IgD-negative memory B cell (primary cell): ENCODE measurements around the gene CCDC148. TPM values are rescaled to one million over a fixed set of nuclear protein-coding genes. Genes with fewer than 3 reads are reported as not detected.

Source experiments
- H3K27ac Mint-ChIP-seq, 3 donors: one replicate each; pipeline ENCODE4 v1.8.0; 2020 to 2022; ENCODE audit warnings: mild to moderate bottlenecking in 3 of 3, mixed read lengths in 3 of 3, moderate library complexity in 1 of 3
- H3K27me3 Mint-ChIP-seq: one replicate; pipeline ENCODE4 v1.8.0; 2021; ENCODE audit warnings: mixed read lengths
- H3K36me3 Mint-ChIP-seq: one replicate; pipeline ENCODE4 v1.8.0; 2020; ENCODE audit warnings: mild to moderate bottlenecking, mixed read lengths
- H3K4me1 Mint-ChIP-seq, 3 donors: one replicate each; pipeline ENCODE4 v1.8.0; 2020 to 2022; ENCODE audit warnings: mixed read lengths in 3 of 3, mild to moderate bottlenecking in 1 of 3
- H3K4me3 Mint-ChIP-seq, 4 donors: one replicate each; pipeline ENCODE4 v1.8.0; 2020 to 2022; ENCODE audit warnings: mild to moderate bottlenecking in 4 of 4, mixed read lengths in 4 of 4, moderate library complexity in 3 of 4
- H3K9me3 Mint-ChIP-seq, 3 donors: one replicate each; pipeline ENCODE4 v1.8.0; 2020 to 2021; ENCODE audit warnings: mixed read lengths in 3 of 3, mild to moderate bottlenecking in 1 of 3
- polyA plus RNA-seq: library from polyadenylated mRNA; unstranded; fragments of 300-500 nt; fragmentation: Illumina TruSeq; gene quantifications from one replicate; pipeline ENCODE4 v1.2.3, GENCODE V29; 2021

CCDC148 gene
- polyA plus RNA-seq, 1 donor from 2014 or later, result not detected

GRCh38 chr2:158153270-158154015, 303.1 kb downstream of the CCDC148 start:
- peaks cover 0 to 4% (median 0%) of the 10 kb centered on the region in 3 donors for H3K9me3 Mint-ChIP-seq
- no peaks in the 10 kb centered on the region for H3K36me3 Mint-ChIP-seq
- no peaks in the 10 kb centered on the region for H3K4me1 Mint-ChIP-seq
- H3K27ac Mint-ChIP-seq, result no peak overlapping the region
- no peak overlapping the region for H3K4me3 Mint-ChIP-seq
- no peaks in the 10 kb centered on the region for H3K27me3 Mint-ChIP-seq

GRCh38 chr2:158144914-158145625, 311.5 kb downstream of the CCDC148 start:
- Mint-ChIP-seq H3K4me3 (no peak overlapping the region), H3K36me3 (peaks cover 7% of the 10 kb centered on the region), H3K9me3 (peaks cover 2 to 5% (median 4%) of the 10 kb centered on the region in 3 donors), H3K4me1 (peaks cover 0 to 3% (median 2%) of the 10 kb centered on the region in 3 donors), H3K27ac (no peak overlapping the region), H3K27me3 (peaks cover 6% of the 10 kb centered on the region)

- peaks cover 2 to 5% (median 4%) of the 10 kb centered on the region in 3 donors for H3K9me3 Mint-ChIP-seq
- peaks cover 7% of the 10 kb centered on the region for H3K36me3 Mint-ChIP-seq
- H3K27me3 Mint-ChIP-seq, result peaks cover 6% of the 10 kb centered on the region
- H3K27ac Mint-ChIP-seq, result no peak overlapping the region
- peaks cover 0 to 3% (median 2%) of the 10 kb centered on the region in 3 donors for H3K4me1 Mint-ChIP-seq
- peak overlapping the region in 1 of 4 donors; percentile 6 for H3K4me3 Mint-ChIP-seq
These were observed 312.7 kb downstream of the CCDC148 start for GRCh38 chr2:158143703-158144360.

- H3K36me3 Mint-ChIP-seq, result peaks cover 7% of the 10 kb centered on the region
- no peak overlapping the region for H3K4me3 Mint-ChIP-seq
- H3K4me1 Mint-ChIP-seq, result peaks cover 0 to 3% (median 2%) of the 10 kb centered on the region in 3 donors
- peaks cover 2 to 5% (median 4%) of the 10 kb centered on the region in 3 donors for H3K9me3 Mint-ChIP-seq
- H3K27ac Mint-ChIP-seq, result no peak overlapping the region
- peaks cover 6% of the 10 kb centered on the region for H3K27me3 Mint-ChIP-seq
These were observed 313.8 kb downstream of the CCDC148 start for GRCh38 chr2:158142568-158143332.

- H3K36me3 Mint-ChIP-seq, result peaks cover 7% of the 10 kb centered on the region
- peaks cover 6% of the 10 kb centered on the region for H3K27me3 Mint-ChIP-seq
- H3K4me3 Mint-ChIP-seq, result no peak overlapping the region
- peaks cover 2 to 5% (median 2%) of the 10 kb centered on the region in 3 donors for H3K9me3 Mint-ChIP-seq
- no peak overlapping the region for H3K27ac Mint-ChIP-seq
- H3K4me1 Mint-ChIP-seq, result peaks cover 0 to 3% (median 2%) of the 10 kb centered on the region in 3 donors
These were observed 314.4 kb downstream of the CCDC148 start for GRCh38 chr2:158142165-158142564.

DNA sequence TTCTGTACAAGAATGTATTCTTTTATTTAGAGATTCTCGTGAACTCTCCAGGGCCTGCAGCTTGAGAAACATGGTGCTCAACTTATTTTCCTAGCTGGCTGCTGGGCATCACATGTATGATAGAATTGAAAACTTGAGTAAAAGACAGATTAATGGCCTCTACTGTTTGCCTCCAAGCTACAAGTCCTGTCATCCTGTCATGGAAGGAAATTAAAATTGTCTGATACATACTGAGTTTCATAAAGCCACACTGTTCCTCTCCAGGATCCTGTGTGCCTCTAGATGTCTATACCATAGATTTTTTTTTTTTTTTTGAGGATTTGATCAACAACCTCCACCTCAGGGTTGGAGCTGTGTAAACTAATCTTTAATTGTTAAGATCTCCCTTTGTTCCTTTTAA, 316.4 kb downstream of the CCDC148 start:
- peaks cover 0 to 3% (median 2%) of the 10 kb centered on the region in 3 donors for H3K4me1 Mint-ChIP-seq
- H3K27me3 Mint-ChIP-seq, result peaks cover 2% of the 10 kb centered on the region
- peaks cover under 1% of the 10 kb centered on the region for H3K36me3 Mint-ChIP-seq
- no peaks in the 10 kb centered on the region for H3K9me3 Mint-ChIP-seq
- H3K27ac Mint-ChIP-seq, result no peak overlapping the region
- H3K4me3 Mint-ChIP-seq, result no peak overlapping the region

- H3K4me1 Mint-ChIP-seq, result peaks cover 0 to 3% (median 2%) of the 10 kb centered on the region in 3 donors
- H3K27me3 Mint-ChIP-seq, result no peaks in the 10 kb centered on the region
- no peak overlapping the region for H3K27ac Mint-ChIP-seq
- no peaks in the 10 kb centered on the region for H3K9me3 Mint-ChIP-seq
- H3K4me3 Mint-ChIP-seq, result no peak overlapping the region
- H3K36me3 Mint-ChIP-seq, result no peaks in the 10 kb centered on the region
These were observed 318.3 kb downstream of the CCDC148 start for GRCh38 chr2:158138255-158138654.

DNA sequence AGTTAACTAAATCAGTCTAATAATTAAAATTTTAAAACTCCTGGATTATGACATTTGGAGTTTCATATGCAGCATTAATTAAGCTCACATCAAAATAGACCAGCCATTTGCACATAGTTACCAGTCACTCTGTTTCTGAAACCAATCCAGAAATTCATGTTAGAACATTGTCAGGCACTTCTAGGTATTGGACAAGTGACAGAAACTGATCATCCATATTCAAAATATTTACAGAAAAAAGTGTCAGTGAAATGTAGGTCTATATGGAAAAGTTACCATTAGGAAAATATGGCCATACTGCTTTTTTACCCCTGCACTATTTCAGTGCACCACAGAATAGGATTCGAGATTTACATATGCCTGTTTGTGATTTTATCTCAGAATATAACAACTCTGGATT, 321.5 kb downstream of the CCDC148 start:
- no peaks in the 10 kb centered on the region for H3K36me3 Mint-ChIP-seq
- H3K4me1 Mint-ChIP-seq, result no peaks in the 10 kb centered on the region
- peaks cover 5% of the 10 kb centered on the region for H3K27me3 Mint-ChIP-seq
- no peaks in the 10 kb centered on the region for H3K9me3 Mint-ChIP-seq
- no peak overlapping the region for H3K4me3 Mint-ChIP-seq
- H3K27ac Mint-ChIP-seq, result no peak overlapping the region

- Mint-ChIP-seq H3K4me3 (no peak overlapping the region), H3K36me3 (no peaks in the 10 kb centered on the region), H3K9me3 (no peaks in the 10 kb centered on the region), H3K27ac (no peak overlapping the region), H3K27me3 (peaks cover 5% of the 10 kb centered on the region), H3K4me1 (no peaks in the 10 kb centered on the region)
These were observed 321.9 kb downstream of the CCDC148 start for GRCh38 chr2:158134655-158135054.

- Mint-ChIP-seq H3K4me1 (no peaks in the 10 kb centered on the region), H3K4me3 (no peak overlapping the region), H3K27ac (no peak overlapping the region), H3K9me3 (no peaks in the 10 kb centered on the region), H3K27me3 (peaks cover 5% of the 10 kb centered on the region), H3K36me3 (no peaks in the 10 kb centered on the region)
These were observed 322.5 kb downstream of the CCDC148 start for GRCh38 chr2:158134055-158134454.

DNA sequence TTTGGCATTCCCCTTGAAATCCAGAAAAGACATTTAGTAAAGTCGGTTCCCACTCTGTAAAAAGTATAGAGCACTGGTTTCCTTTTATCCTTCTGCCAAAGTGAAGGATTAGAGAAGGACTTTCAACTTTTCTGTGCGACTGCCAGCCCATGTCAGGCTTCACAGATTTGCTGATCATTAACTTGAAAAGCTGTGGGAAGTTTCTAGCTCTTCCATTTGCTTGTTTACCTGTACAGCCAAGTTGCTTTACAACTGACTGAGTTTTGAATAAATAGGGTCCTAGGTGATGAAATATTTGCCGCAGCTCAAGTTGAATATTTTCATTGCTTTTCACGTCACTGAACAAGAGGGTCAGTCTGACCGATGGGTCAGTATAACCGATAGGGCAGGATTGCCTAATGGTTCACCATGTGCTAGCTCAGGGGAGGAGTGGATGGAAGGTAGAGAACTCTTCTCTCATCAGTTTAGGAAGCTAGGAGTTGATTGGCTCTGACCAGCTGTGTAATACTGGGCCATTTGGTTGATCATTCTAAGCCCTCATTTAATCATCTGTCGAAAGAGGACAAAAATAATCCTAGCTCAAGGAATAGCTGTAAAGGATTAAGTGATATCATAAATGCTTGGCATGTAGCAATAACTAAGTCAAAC, 324.5 kb downstream of the CCDC148 start:
- H3K4me1 Mint-ChIP-seq, result no peaks in the 10 kb centered on the region
- peak overlapping the region in 1 of 3 donors; percentile 33 for H3K27ac Mint-ChIP-seq
- H3K4me3 Mint-ChIP-seq, result no peak overlapping the region
- no peaks in the 10 kb centered on the region for H3K36me3 Mint-ChIP-seq
- peaks cover 5% of the 10 kb centered on the region for H3K27me3 Mint-ChIP-seq
- H3K9me3 Mint-ChIP-seq, result no peaks in the 10 kb centered on the region

DNA sequence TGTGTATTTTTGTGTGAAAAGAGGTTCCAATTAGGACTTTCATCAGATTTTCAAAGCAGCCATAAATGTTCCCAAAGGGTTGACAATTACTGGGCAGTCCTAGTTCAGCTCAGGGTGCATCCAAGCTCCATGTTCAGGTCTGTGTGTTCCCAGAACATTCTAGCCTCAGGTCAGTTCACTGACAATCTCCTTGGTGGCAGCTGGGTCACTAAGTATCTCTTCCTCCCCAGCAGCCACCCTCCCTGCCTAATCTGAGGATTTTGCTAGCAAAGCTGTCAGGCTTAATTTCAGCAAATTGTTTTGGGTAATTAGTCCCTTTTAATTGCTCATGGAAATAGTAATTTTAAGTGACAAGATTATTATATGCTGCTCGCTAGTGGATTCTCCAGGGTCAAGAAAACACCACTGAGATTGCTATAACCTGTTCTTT, 325.1 kb downstream of the CCDC148 start:
- Mint-ChIP-seq H3K36me3 (no peaks in the 10 kb centered on the region), H3K27me3 (peaks cover 5% of the 10 kb centered on the region), H3K9me3 (no peaks in the 10 kb centered on the region), H3K27ac (no peak overlapping the region), H3K4me1 (no peaks in the 10 kb centered on the region), H3K4me3 (no peak overlapping the region)

GRCh38 chr2:158130832-158131473, 325.6 kb downstream of the CCDC148 start:
- Mint-ChIP-seq H3K36me3 (no peaks in the 10 kb centered on the region), H3K4me3 (no peak overlapping the region), H3K27ac (peak overlapping the region in 1 of 3 donors; percentile 53), H3K27me3 (peaks cover 9% of the 10 kb centered on the region), H3K4me1 (no peaks in the 10 kb centered on the region), H3K9me3 (no peaks in the 10 kb centered on the region)

- H3K9me3 Mint-ChIP-seq, result no peaks in the 10 kb centered on the region
- H3K27me3 Mint-ChIP-seq, result peaks cover 10% of the 10 kb centered on the region
- no peak overlapping the region for H3K27ac Mint-ChIP-seq
- H3K36me3 Mint-ChIP-seq, result no peaks in the 10 kb centered on the region
- no peaks in the 10 kb centered on the region for H3K4me1 Mint-ChIP-seq
- H3K4me3 Mint-ChIP-seq, result no peak overlapping the region
These were observed 327.5 kb downstream of the CCDC148 start for GRCh38 chr2:158129037-158129436.
